RWPE2 (cell line): ENCODE results near the gene ZNF512B.
A peak's percentile ranks its signal among the peaks of the same experiment; 100 is the strongest.
"Not testable (repeated sequence)": the region's sequence is repeated elsewhere in the genome, so short reads cannot be mapped to it uniquely, and the experiment has no call there.

Experiments
- ATAC-seq: fragments of 200-7000 bp; cut with Tn5 transposase; 3 replicates; pipeline ENCODE4 v1.9.1; 2021; ENCODE audit warnings: low read depth
- DNase-seq: peaks from one replicate; pipeline ENCODE4 v3.0.0-alpha.2; 2020; ENCODE audit warnings: low spot score
- H3K27ac ChIP-seq: fragments of 450-650 bp; 2 replicates; pipeline ENCODE4 v1.5.1; 2017; ENCODE audit warnings: mild to moderate bottlenecking; ENCODE audit not compliant: poor library complexity, severe bottlenecking
- H3K27me3 ChIP-seq: fragments of 250-450 bp; sonication (Bioruptor Pico); 2 replicates; pipeline ENCODE4 v1.5.1; 2021; ENCODE audit warnings: mild to moderate bottlenecking, moderate library complexity; ENCODE audit not compliant: insufficient read depth, poor library complexity, severe bottlenecking
- H3K36me3 ChIP-seq: fragments of 250-450 bp; sonication (Bioruptor Pico); 2 replicates; pipeline ENCODE4 v1.5.1; 2020; ENCODE audit warnings: low read depth, mild to moderate bottlenecking, moderate library complexity
- H3K4me1 ChIP-seq: fragments of 250-450 bp; sonication (Bioruptor Pico); 2 replicates; pipeline ENCODE4 v1.5.1; 2021; ENCODE audit warnings: mild to moderate bottlenecking, moderate library complexity; ENCODE audit not compliant: insufficient read depth, poor library complexity, severe bottlenecking
- H3K4me3 ChIP-seq: fragments of 250-450 bp; sonication (Bioruptor Pico); 2 replicates; pipeline ENCODE4 v1.5.1; 2021; ENCODE audit warnings: mild to moderate bottlenecking, moderate library complexity; ENCODE audit not compliant: severe bottlenecking
- H3K9me3 ChIP-seq: fragments of 250-450 bp; sonication (Bioruptor Pico); 2 replicates; pipeline ENCODE4 v1.5.1; 2021; ENCODE audit warnings: mild to moderate bottlenecking, moderate library complexity; ENCODE audit not compliant: severe bottlenecking
- CTCF ChIP-seq: fragments of 450-650 bp; IDR thresholded peaks from one replicate; pipeline ENCODE4 v1.5.1; 2017; ENCODE audit warnings: mild to moderate bottlenecking, moderate library complexity; ENCODE audit not compliant: poor library complexity, severe bottlenecking

ZNF512B gene

DNA sequence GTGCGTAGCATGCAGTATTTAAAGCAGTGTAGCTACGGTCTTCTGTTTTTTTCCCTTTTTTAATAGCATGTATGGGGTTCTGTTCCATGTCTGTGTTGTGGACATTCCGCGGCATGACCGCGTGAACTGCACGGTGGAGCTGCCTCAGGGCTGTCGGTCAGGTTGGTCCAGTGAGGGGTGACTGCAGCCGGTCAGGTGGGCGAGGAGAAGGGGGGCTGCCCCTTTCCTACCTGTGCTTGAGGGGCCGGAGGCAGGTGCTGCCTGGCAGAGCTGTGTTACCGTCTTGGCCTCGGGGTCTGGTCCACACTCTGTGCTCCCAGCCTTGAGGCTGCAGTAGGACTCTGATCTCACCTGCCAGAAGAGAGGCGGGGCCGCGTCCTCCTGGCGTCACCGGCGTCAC is 38.0 kb downstream of the ZNF512B start:
- Histone ChIP-seq H3K36me3 (peaks cover 91% of the 10 kb centered on the region), H3K4me3 (no peak overlapping the region), H3K9me3 (no peaks in the 10 kb centered on the region), H3K27ac (no peak overlapping the region), H3K4me1 (no peaks in the 10 kb centered on the region), H3K27me3 (no peaks in the 10 kb centered on the region)
- DNase-seq (peak; percentile 79), ATAC-seq (no peak)
- TF ChIP-seq CTCF: no peak

- TF ChIP-seq CTCF: no peak
- DNase-seq: peak; percentile 83
Measured at GRCh38 chr20:63930971-63931553, 38.7 kb downstream of the ZNF512B start.

DNA sequence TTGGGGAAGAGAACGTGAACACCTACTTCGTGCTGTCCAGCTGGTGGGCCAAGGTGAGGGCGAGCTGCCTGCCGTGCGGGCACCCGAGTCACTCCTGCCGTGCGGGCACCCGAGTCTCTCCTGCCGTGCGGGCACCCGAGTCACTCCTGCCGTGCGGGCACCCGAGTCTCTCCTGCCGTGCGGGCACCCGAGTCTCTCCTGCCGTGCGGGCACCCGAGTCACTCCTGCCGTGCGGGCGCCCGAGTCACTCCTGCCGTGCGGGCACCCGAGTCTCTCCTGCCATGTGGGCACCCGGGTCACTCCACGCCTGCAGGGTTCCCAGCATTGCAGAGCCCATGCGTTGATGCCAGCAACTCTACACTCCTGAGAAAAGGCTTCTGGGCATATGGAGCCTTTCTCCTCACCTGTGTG is 40.3 kb downstream of the ZNF512B start:
- peak; percentile 76 for DNase-seq
- H3K4me1 ChIP-seq, ATAC-seq, H3K9me3 ChIP-seq, H3K27ac ChIP-seq, H3K27me3 ChIP-seq, H3K4me3 ChIP-seq: not testable (repeated sequence)
- peaks cover 85% of the 10 kb centered on the region for H3K36me3 ChIP-seq

More at GRCh38 chr20:63930971-63931553, 38.7 kb downstream of the ZNF512B start:
- no peaks in the 10 kb centered on the region for H3K27me3 ChIP-seq
- H3K9me3 ChIP-seq: no peaks in the 10 kb centered on the region
- ATAC-seq: no peak
- no peak overlapping the region for H3K4me3 ChIP-seq
- H3K27ac ChIP-seq: no peak overlapping the region
- no peaks in the 10 kb centered on the region for H3K4me1 ChIP-seq
- peaks cover 94% of the 10 kb centered on the region for H3K36me3 ChIP-seq

GRCh38 chr20:63929071-63929470 is 40.7 kb downstream of the ZNF512B start:
- no peak overlapping the region for H3K4me3 ChIP-seq
- H3K36me3 ChIP-seq: peaks cover 82% of the 10 kb centered on the region
- H3K27me3 ChIP-seq: no peaks in the 10 kb centered on the region
- H3K4me1 ChIP-seq: no peaks in the 10 kb centered on the region
- no peak for TF ChIP-seq CTCF
- no peak for ATAC-seq
- H3K27ac ChIP-seq: no peak overlapping the region
- DNase-seq: peak; percentile 84
- H3K9me3 ChIP-seq: no peaks in the 10 kb centered on the region

DNA sequence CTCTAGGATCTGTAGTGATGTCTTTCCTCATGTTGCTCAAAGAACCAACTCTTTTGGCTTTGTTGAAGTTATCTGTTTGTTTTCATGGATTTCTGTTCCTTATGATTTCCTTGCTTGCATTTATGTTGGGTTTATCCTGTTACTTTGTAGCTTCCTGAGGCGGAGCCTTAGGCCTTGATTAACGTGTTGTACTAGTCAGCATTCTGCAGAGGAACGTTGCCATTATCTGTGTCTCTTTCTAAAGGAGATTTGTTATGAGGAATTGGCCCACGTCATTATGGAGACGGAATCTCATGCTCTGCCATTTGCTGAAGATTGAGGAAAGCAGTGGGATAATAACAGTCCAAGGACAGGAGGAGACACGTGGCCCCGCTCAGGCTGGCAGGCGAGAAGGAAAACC is 43.4 kb downstream of the ZNF512B start:
- H3K36me3 ChIP-seq: peaks cover 77% of the 10 kb centered on the region
- no peak for ATAC-seq
- no peak for TF ChIP-seq CTCF

More for the DNA sequence above, 43.4 kb downstream of the ZNF512B start:
- no peaks in the 10 kb centered on the region for H3K9me3 ChIP-seq
- H3K4me3 ChIP-seq: no peak overlapping the region
- DNase-seq: no peak
- H3K27me3 ChIP-seq: no peaks in the 10 kb centered on the region
- H3K27ac ChIP-seq: no peak overlapping the region
- no peaks in the 10 kb centered on the region for H3K4me1 ChIP-seq
